H9 (cell line): ENCODE data around the gene HPGD. TPM values are rescaled to one million over a fixed set of nuclear protein-coding genes. Genes with fewer than 3 reads are reported as not detected.

Experiments
- DNase-seq: peaks from one replicate; pipeline ENCODE4 v3.0.0-alpha.2; 2017
- H2AFZ ChIP-seq: one replicate; pipeline ENCODE4 v1.6.1; 2013; ENCODE audit warnings: mild to moderate bottlenecking, low read length, control low read depth, moderate library complexity
- H2AK5ac ChIP-seq: 2 replicates; pipeline ENCODE4 v1.6.1; 2013; ENCODE audit warnings: low read length, control low read depth, mixed read lengths; ENCODE audit not compliant: insufficient read length
- H2BK120ac ChIP-seq: one replicate; pipeline ENCODE4 v1.6.1; 2013; ENCODE audit warnings: low read depth, mild to moderate bottlenecking, low read length, control low read depth, inconsistent platforms; ENCODE audit not compliant: poor library complexity, severe bottlenecking
- H2BK12ac ChIP-seq: 2 replicates; pipeline ENCODE4 v1.6.1; 2013; ENCODE audit warnings: low read length, control low read depth, mixed read lengths, low read depth; ENCODE audit not compliant: insufficient read length
- H2BK15ac ChIP-seq: 2 replicates; pipeline ENCODE4 v1.6.1; 2013; ENCODE audit warnings: low read depth, low read length, control low read depth
- H2BK20ac ChIP-seq: one replicate; pipeline ENCODE4 v1.6.1; 2013; ENCODE audit warnings: low read depth, mild to moderate bottlenecking, low read length, control low read depth, inconsistent platforms; ENCODE audit not compliant: poor library complexity, severe bottlenecking
- H2BK5ac ChIP-seq: 2 replicates; pipeline ENCODE4 v1.6.1; 2013; ENCODE audit warnings: low read length, control low read depth, mixed read lengths; ENCODE audit not compliant: insufficient read length
- H3K14ac ChIP-seq: 2 replicates; pipeline ENCODE4 v1.6.1; 2013; ENCODE audit warnings: low read length, control low read depth; ENCODE audit not compliant: insufficient read depth
- H3K18ac ChIP-seq: 2 replicates; pipeline ENCODE4 v1.6.1; 2013; ENCODE audit warnings: low read depth, mild to moderate bottlenecking, mixed read lengths, low read length, control low read depth; ENCODE audit not compliant: insufficient read length
- H3K23ac ChIP-seq: 2 replicates; pipeline ENCODE4 v1.6.1; 2013; ENCODE audit warnings: low read length, control low read depth, mixed read lengths, low read depth; ENCODE audit not compliant: insufficient read length
- H3K23me2 ChIP-seq: 2 replicates; pipeline ENCODE4 v1.6.1; 2013; ENCODE audit warnings: low read depth, mild to moderate bottlenecking, mixed read lengths, low read length, control low read depth; ENCODE audit not compliant: insufficient read length, poor library complexity, severe bottlenecking
- H3K27ac ChIP-seq: 2 replicates; pipeline ENCODE4 v1.5.1; 2013; ENCODE audit warnings: low read length, control low read depth, mixed read lengths, low read depth; ENCODE audit not compliant: insufficient read length
- H3K27me3 ChIP-seq: 2 replicates; pipeline ENCODE4 v1.6.1; 2013; ENCODE audit warnings: low read length, control low read depth, inconsistent platforms; ENCODE audit not compliant: insufficient read depth
- H3K4ac ChIP-seq: 2 replicates; pipeline ENCODE4 v1.6.1; 2013; ENCODE audit warnings: low read depth, mild to moderate bottlenecking, control low read depth, inconsistent platforms, low read length, moderate library complexity
- H3K4me1 ChIP-seq: 2 replicates; pipeline ENCODE4 v1.6.1; 2013; ENCODE audit warnings: low read length, control low read depth, inconsistent platforms; ENCODE audit not compliant: insufficient read depth
- H3K4me2 ChIP-seq: 2 replicates; pipeline ENCODE4 v1.6.1; 2013; ENCODE audit warnings: low read length, control low read depth, mixed read lengths; ENCODE audit not compliant: insufficient read length, insufficient read depth
- H3K56ac ChIP-seq: 2 replicates; pipeline ENCODE4 v1.6.1; 2013; ENCODE audit warnings: low read depth, mild to moderate bottlenecking, mixed read lengths, low read length, control low read depth; ENCODE audit not compliant: insufficient read length
- H3K79me1 ChIP-seq: 2 replicates; pipeline ENCODE4 v1.6.1; 2013; ENCODE audit warnings: low read depth, mild to moderate bottlenecking, moderate library complexity, low read length, control low read depth, inconsistent platforms; ENCODE audit not compliant: insufficient read depth, poor library complexity, severe bottlenecking
- H3K79me2 ChIP-seq: 2 replicates; pipeline ENCODE4 v1.6.1; 2013; ENCODE audit warnings: low read length, control low read depth, inconsistent platforms; ENCODE audit not compliant: insufficient read depth
- H3K9ac ChIP-seq: 2 replicates; pipeline ENCODE4 v1.6.1; 2013; ENCODE audit warnings: low read length, control low read depth, mixed read lengths; ENCODE audit not compliant: insufficient read length; ENCODE audit errors: extremely low read depth
- H3K9me3 ChIP-seq: one replicate; pipeline ENCODE4 v1.6.1; 2013; ENCODE audit warnings: low read depth, low read length, inconsistent platforms; ENCODE audit not compliant: control insufficient read depth
- H3T11ph ChIP-seq: one replicate; pipeline ENCODE4 v1.6.1; 2013; ENCODE audit warnings: mild to moderate bottlenecking, low read length, control low read depth, inconsistent platforms
- H4K20me1 ChIP-seq: one replicate; pipeline ENCODE4 v1.6.1; 2013; ENCODE audit not compliant: control insufficient read depth, insufficient read length, insufficient read depth
- H4K5ac ChIP-seq: 2 replicates; pipeline ENCODE4 v1.6.1; 2013; ENCODE audit warnings: low read depth, mild to moderate bottlenecking, mixed read lengths, low read length, control low read depth; ENCODE audit not compliant: insufficient read length
- H4K8ac ChIP-seq: replicated peaks from 2 replicates; pipeline ENCODE4 v1.6.1; 2013; ENCODE audit warnings: low read length, control low read depth, mixed read lengths, low read depth; ENCODE audit not compliant: insufficient read length
- H4K91ac ChIP-seq: 2 replicates; pipeline ENCODE4 v1.6.1; 2013; ENCODE audit warnings: low read depth, mild to moderate bottlenecking, moderate library complexity, mixed read lengths, low read length, control low read depth; ENCODE audit not compliant: insufficient read length
- H3K27ac Mint-ChIP-seq, 3 experiments: 2 replicates in 2 of 3; 3 replicates in 1 of 3; pipeline ENCODE4 v1.8.0; 2020 to 2021; ENCODE audit warnings: mixed read lengths in 3 of 3, mild to moderate bottlenecking in 1 of 3, moderate library complexity in 1 of 3
- H3K27me3 Mint-ChIP-seq: 2 replicates; pipeline ENCODE4 v1.8.0; 2021; ENCODE audit warnings: low read depth, mild to moderate bottlenecking, moderate library complexity, mixed read lengths
- H3K36me3 Mint-ChIP-seq, 3 experiments: 2 replicates in 2 of 3; 3 replicates in 1 of 3; pipeline ENCODE4 v1.8.0; 2020 to 2021; ENCODE audit warnings: low read depth in 3 of 3, mixed read lengths in 3 of 3; ENCODE audit not compliant: insufficient read depth in 1 of 3
- H3K4me1 Mint-ChIP-seq, 2 experiments: 2 replicates each; pipeline ENCODE4 v1.8.0; 2020; ENCODE audit warnings: mixed read lengths in 2 of 2
- H3K4me3 Mint-ChIP-seq, 2 experiments: 2 replicates in 1 of 2; 3 replicates in 1 of 2; pipeline ENCODE4 v1.8.0; 2020 to 2021; ENCODE audit warnings: mild to moderate bottlenecking in 2 of 2, mixed read lengths in 2 of 2, moderate library complexity in 1 of 2
- H3K9me3 Mint-ChIP-seq, 2 experiments: 2 replicates in 1 of 2; 3 replicates in 1 of 2; pipeline ENCODE4 v1.8.0; 2020; ENCODE audit warnings: mild to moderate bottlenecking in 2 of 2, mixed read lengths in 2 of 2, moderate library complexity in 1 of 2
- CTCF ChIP-seq: fragments of 200-600 bp; sonication (generic); conservative IDR thresholded peaks from 3 replicates; pipeline ENCODE4 v1.8.0; 2021; ENCODE audit warnings: antibody characterized with exemption, mild to moderate bottlenecking
- WGBS: extraction: QIAGEN DNeasy Blood & Tissue Kit; methylation state at CpG from one replicate; pipeline ENCODE4 v1.1.7; 2013; ENCODE audit warnings: missing lambda C conversion rate, low lambda C conversion rate, mixed read lengths; ENCODE audit not compliant: insufficient read length; ENCODE audit errors: extremely low coverage; 5-methylcytosine and 5-hydroxymethylcytosine counted together
- total RNA-seq: library from RNA; stranded (reverse); gene quantifications from 2 replicates; pipeline ENCODE4 v1.2.1, GENCODE V29; 2021

The HPGD gene
- total RNA-seq, 1 experiment from 2014 or later = 16.8 TPM

DNA sequence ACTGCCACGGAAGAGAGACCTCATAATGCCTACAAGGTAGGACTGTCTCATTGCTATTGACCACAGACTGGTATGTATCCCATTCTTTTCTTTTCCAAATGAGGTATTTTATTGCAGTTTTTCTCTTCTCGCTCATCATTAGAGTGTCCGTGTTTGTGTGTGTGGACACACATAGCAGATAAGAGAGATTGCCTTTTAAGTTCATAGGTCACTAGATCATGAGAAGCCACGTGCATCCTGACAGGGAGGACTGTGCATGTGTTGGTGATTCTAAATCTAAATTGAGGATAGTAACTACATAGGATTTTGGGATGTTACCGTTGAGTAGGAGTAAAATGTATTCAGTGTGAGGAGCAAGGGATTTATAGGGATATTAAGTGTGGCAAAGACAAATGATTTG lies 37.3 kb downstream of the HPGD start:
- H4K5ac ChIP-seq = no peak overlapping the region
- H3K79me1 ChIP-seq = no peaks in the 10 kb centered on the region
- H3K27ac ChIP-seq = no peak overlapping the region
- 0 out of 7 replicates have a peak overlapping the region, but pooled peaks of 1 of the 3 experiments have one; percentile 46 for H3K27ac Mint-ChIP-seq
- H2AK5ac ChIP-seq = no peak overlapping the region
- no peak overlapping the region for H4K8ac ChIP-seq
- H3K4me2 ChIP-seq = no peak overlapping the region
- no peaks in the 10 kb centered on the region for H3K4me1 ChIP-seq
- H3K23me2 ChIP-seq = no peaks in the 10 kb centered on the region
- H2AFZ ChIP-seq = no peak overlapping the region
- TF ChIP-seq CTCF = no peak
- no peak overlapping the region for H2BK5ac ChIP-seq
- H3K36me3 Mint-ChIP-seq = no peaks in the 10 kb centered on the region
- peaks cover 3% of the 10 kb centered on the region in 2 experiments; a peak in 1 of 4 replicates for H3K4me1 Mint-ChIP-seq
- no peak overlapping the region for H3K14ac ChIP-seq
- no peak overlapping the region for H3T11ph ChIP-seq
- H3K18ac ChIP-seq = no peak overlapping the region
- H2BK15ac ChIP-seq = no peak overlapping the region
- H3K9ac ChIP-seq = no peak overlapping the region
- H3K79me2 ChIP-seq = no peaks in the 10 kb centered on the region
- H2BK12ac ChIP-seq = no peak overlapping the region
- H4K91ac ChIP-seq = no peak overlapping the region
- no peak overlapping the region for H3K56ac ChIP-seq
- DNase-seq = no peak
- no peak overlapping the region for H3K4ac ChIP-seq
- no peak overlapping the region for H3K23ac ChIP-seq
- WGBS = no CpG with 5 or more reads among the region's 5 CpGs
- no peaks in the 10 kb centered on the region for H3K9me3 Mint-ChIP-seq
- H3K4me3 Mint-ChIP-seq = no peak overlapping the region
- H3K27me3 Mint-ChIP-seq = no peaks in the 10 kb centered on the region
- H2BK120ac ChIP-seq = no peak overlapping the region
- no peaks in the 10 kb centered on the region for H3K27me3 ChIP-seq
- H3K9me3 ChIP-seq = no peaks in the 10 kb centered on the region
- no peak overlapping the region for H2BK20ac ChIP-seq
- H4K20me1 ChIP-seq = no peaks in the 10 kb centered on the region
